Measurements from ENCODE around the gene UBL5.

DNA sequence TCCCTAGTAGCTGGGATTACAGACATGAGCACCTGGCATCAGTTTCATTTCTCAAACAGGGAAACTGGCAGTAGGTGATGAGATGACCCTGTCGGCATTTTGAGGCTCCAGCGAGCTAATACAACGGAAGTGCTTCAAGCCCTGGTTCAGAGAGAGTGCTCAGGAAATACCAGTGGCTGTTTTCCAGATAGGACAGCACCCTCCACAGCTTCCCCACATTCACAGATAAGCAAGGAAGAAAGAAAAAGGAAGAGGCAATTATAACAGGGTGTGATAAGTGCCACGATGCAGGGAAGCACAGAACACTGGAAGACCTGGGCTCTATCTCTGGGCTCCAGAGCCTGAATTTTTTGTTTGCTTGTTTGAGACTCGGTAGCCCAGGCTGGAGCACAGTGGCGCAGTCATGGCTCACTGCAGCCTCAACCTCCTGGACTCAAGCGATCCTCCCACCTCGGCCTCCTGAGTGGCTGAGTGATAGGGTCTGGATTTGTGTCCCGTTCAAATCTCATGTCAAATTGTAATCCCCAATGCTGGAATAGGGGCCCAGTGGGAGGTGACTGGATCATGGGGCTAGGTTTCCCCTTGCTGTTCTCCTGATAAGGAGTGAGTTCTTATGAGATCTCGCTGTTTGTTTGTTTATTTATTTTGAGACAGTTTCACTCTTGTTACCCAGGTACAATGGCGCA is 50.9 kb downstream of the UBL5 start:
- TF ChIP-seq, protein P1, sequence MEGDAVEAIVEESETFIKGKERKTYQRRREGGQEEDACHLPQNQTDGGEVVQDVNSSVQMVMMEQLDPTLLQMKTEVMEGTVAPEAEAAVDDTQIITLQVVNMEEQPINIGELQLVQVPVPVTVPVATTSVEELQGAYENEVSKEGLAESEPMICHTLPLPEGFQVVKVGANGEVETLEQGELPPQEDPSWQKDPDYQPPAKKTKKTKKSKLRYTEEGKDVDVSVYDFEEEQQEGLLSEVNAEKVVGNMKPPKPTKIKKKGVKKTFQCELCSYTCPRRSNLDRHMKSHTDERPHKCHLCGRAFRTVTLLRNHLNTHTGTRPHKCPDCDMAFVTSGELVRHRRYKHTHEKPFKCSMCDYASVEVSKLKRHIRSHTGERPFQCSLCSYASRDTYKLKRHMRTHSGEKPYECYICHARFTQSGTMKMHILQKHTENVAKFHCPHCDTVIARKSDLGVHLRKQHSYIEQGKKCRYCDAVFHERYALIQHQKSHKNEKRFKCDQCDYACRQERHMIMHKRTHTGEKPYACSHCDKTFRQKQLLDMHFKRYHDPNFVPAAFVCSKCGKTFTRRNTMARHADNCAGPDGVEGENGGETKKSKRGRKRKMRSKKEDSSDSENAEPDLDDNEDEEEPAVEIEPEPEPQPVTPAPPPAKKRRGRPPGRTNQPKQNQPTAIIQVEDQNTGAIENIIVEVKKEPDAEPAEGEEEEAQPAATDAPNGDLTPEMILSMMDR (IDR thresholded peaks at IDR 0.05; ENCODE audit: low read length) = no peak
- TF ChIP-seq EZH2 (IDR thresholded peaks at IDR 0.05; ENCODE audit: borderline replicate concordance, low read length) = no peak
